Testis (tissue), 2 donors: Measurements from ENCODE around the gene PPP1CB.

Experiments
- POLR2A ChIP-seq: fragments of 450-650 bp; IDR thresholded peaks from one replicate; pipeline ENCODE4 v1.6.1; 2017; ENCODE audit warnings: antibody characterized with exemption, mild to moderate bottlenecking, moderate library complexity
- TF ChIP-seq, protein P1 (sequence below), 3 experiments: fragments of 450-650 bp in 2 of 3; fragments of 200-600 bp in 1 of 3; sonication (generic) in 1 of 3; IDR thresholded peaks; one replicate each; pipeline ENCODE4 v1.5.1; 2016 to 2019; ENCODE audit warnings: antibody characterized with exemption in 3 of 3, mild to moderate bottlenecking in 2 of 3, moderate library complexity in 1 of 3

- TF ChIP-seq, protein P1, sequence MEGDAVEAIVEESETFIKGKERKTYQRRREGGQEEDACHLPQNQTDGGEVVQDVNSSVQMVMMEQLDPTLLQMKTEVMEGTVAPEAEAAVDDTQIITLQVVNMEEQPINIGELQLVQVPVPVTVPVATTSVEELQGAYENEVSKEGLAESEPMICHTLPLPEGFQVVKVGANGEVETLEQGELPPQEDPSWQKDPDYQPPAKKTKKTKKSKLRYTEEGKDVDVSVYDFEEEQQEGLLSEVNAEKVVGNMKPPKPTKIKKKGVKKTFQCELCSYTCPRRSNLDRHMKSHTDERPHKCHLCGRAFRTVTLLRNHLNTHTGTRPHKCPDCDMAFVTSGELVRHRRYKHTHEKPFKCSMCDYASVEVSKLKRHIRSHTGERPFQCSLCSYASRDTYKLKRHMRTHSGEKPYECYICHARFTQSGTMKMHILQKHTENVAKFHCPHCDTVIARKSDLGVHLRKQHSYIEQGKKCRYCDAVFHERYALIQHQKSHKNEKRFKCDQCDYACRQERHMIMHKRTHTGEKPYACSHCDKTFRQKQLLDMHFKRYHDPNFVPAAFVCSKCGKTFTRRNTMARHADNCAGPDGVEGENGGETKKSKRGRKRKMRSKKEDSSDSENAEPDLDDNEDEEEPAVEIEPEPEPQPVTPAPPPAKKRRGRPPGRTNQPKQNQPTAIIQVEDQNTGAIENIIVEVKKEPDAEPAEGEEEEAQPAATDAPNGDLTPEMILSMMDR (IDR thresholded peaks at IDR 0.05): no peak
- TF ChIP-seq POLR2A: no peak
Measured at GRCh38 chr2:28796620-28797019, 45.0 kb downstream of the PPP1CB start.
